RPMI8226 (cell line): ENCODE measurements around the gene ANXA1.
A peak's percentile ranks its signal among the peaks of the same experiment; 100 is the strongest.

ENCODE experiments used
- DNase-seq: peaks from one replicate; pipeline ENCODE4 v3.0.0-alpha.2; 2015

ANXA1 gene

GRCh38 chr9:73141282-73141681 is 10.4 kb upstream of the ANXA1 start:
- no peak for DNase-seq

GRCh38 chr9:73143711-73144328 is 7.8 kb upstream of the ANXA1 start:
- peak; percentile 28 for DNase-seq

- DNase-seq = no peak
These were observed 5.4 kb upstream of the ANXA1 start for GRCh38 chr9:73146111-73146815.

DNA sequence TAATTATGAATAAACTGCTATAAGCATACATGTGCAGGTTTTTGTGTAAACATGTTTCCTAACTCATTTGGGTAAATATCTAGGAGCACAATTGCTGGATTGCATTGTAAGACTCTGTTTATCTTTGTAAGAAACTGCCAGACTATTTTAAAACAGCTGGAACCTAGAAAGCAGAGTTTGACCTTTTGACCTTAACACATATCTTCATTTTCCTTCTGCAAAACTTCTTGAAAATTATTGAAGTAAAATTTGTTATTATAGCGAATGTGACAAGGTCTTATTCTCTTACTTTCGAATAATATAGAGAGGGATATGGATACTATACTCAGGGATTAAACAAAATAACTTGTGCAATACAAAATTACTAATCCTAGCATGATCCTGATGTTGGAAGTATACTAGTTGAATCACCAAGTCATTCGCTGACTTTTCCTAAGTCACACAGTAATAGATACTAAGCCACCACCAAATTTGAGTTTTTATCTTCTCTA is 3.2 kb upstream of the ANXA1 start:
- no peak for DNase-seq

DNA sequence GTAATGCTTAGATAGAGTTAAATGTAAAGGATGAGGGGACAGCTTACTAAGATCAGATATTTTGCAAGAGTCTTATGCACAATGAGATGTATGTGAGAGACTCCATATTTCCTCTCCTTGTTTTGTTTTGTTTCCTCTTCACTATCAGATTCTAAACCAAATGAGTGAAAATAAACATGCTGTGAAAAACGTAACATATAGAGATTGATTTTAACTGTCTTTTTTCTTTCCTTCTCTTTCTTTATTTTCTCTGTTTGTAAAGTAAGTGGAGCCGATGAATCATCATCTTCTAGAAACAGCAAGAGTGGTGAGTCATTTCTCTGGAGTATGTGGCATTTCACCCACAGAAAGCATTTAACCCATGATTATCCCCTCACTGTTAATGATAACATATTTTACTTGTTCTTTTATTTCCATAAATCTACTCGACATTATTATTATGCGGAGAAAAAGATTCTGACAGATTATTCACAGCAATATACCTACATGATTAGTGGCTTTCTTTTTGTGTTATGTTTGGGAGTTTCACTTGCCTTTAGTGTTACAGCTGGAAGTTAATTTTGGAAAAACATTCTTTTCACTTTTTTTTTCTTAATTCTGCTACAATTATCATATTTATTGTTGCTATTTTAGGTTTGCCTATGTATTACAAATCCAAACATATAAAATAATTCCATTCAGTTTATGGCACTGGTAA is 2.1 kb upstream of the ANXA1 start:
- peak; percentile 48 for DNase-seq

DNA sequence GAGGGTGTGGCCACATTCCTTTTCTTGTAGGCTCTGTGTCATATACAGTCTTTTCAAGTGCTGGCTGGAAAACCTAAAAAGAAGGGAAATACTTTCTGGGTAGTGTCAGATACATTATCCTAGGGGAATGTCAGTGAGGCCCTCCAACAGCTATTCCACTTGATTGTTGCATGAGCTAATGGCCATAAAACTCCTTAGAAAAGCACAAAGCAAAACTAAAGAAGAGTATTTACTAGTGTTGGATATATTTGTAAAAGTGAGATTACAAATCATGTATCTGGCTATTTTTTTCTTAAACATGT is 829 bp downstream of the ANXA1 start:
- DNase-seq = no peak

- DNase-seq = no peak
These were observed 1.3 kb downstream of the ANXA1 start for GRCh38 chr9:73152953-73153352.

DNA sequence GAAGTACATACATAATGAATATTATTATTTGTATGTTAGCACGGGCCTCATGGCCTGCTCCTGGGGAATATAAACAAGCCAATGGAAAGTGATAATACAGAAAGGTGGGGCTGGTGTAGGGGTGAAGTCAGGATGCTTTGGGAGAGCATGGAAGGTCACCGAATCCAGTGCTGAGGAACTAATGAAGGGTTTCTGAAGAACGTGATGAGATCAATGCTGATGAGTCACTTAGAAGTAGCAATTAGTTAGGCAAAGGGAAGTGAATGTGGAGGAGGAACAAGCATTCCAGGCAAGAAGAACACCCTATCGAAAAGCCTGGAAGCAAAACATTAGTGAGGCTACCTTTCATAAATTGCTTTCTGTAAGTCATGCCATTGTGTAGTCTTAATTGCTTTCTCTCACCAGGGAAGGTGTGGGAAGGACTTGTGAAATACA is 2.1 kb downstream of the ANXA1 start:
- no peak for DNase-seq

GRCh38 chr9:73154271-73154670 is 2.6 kb downstream of the ANXA1 start:
- DNase-seq = no peak

- no peak for DNase-seq
These were observed 3.1 kb downstream of the ANXA1 start for GRCh38 chr9:73154722-73155121.

- no peak for DNase-seq
These were observed 3.7 kb downstream of the ANXA1 start for GRCh38 chr9:73155377-73155776.

GRCh38 chr9:73155968-73156864 is 4.6 kb downstream of the ANXA1 start:
- no peak for DNase-seq

DNA sequence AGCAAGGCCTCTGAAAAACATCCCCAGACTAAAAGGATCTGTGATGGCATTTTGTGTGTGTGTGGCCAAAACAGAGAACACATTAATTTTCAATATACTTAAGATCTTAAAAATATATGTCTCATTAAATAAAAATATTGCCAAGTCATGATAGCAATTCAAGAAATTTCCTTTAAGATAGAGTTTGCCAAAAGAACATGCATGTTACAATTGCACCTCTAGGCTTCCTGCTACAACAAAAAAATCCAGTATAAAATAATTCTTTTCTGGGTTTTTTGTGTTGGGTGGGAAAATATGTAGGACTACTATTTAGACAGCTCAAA is 5.2 kb downstream of the ANXA1 start:
- DNase-seq = no peak

DNA sequence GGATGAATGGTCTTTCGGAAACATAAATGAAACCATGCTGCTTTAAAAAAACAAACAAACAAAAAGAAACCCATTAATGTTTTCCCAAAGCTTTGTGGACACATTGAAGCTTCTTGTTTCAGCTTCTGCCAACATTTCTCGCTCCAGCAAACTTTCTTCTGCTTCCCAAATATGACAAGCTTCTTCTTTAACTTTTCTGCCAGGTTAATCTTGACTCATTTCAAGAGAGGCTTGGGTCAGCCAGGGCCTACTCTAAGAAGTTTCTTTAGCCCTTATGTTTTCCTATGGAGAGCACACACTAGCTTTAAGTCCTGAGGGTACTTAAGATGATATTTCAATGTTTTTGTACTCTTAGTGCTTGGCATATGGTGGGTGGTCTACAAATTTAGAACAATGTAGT is 6.1 kb downstream of the ANXA1 start:
- no peak for DNase-seq

GRCh38 chr9:73158723-73159122 is 7.1 kb downstream of the ANXA1 start:
- DNase-seq = no peak

DNA sequence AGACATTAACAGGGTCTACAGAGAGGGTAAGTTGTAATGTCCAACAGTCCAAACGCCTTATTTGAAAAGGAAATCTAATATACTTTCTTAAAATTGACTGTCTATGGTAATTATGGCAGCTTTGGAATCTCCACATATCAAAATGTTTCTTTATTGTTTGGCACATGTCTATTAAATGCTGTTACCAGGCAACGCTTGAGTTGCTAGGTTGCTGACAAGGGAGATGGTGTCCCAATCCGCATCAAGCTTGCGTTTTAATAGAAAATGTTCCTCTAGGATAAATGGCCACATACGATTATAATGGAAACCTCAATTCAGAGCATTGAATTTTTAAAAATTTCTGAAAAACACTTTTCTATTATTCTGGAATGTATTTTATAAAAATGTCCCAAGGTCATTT is 9.2 kb downstream of the ANXA1 start:
- DNase-seq = no peak

- DNase-seq = no peak
These were observed 11.5 kb downstream of the ANXA1 start for GRCh38 chr9:73162987-73163768.

DNA sequence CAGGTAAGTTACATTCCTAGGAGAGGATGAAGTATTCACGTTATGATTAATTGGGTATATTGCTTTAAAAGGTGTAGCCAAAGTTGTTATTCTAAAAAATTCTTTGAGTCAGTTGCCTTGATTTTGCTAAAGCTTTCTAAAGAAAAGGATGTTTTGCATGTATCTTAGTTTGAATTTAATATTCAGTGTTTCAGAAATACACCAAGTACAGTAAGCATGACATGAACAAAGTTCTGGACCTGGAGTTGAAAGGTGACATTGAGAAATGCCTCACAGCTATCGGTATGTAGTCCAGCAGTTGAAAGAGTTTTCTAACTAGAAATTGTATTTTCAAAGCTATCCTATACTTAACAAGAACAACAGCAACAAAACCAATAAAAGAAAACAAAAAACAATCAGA is 14.2 kb downstream of the ANXA1 start:
- DNase-seq = no peak

DNA sequence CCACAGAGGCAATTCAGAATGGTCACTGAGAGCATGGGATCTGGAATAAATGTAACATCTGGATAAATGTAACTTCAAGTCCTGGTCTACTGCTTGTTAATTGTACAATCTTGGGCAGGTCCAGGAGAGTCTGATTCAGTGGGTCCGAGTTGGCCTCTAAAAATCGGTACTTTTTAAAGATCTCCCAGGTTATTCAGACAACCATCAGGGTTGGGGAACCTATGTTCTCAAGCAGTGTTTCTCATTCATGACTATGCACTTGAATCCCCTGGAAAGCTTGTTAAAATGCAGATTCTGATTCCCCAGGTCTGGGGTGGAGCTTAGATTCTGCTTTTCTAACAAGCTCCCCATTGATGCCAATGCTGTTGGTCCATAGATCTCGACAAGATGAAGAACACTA is 14.8 kb downstream of the ANXA1 start:
- no peak for DNase-seq

GRCh38 chr9:73167614-73168013 is 15.9 kb downstream of the ANXA1 start:
- DNase-seq = no peak

GRCh38 chr9:73168298-73168934 is 16.8 kb downstream of the ANXA1 start:
- DNase-seq = no peak
